Chondrocyte (in vitro differentiated cells): Measurements from ENCODE around the gene CCT5. TPM values are rescaled to one million over a fixed set of nuclear protein-coding genes. Genes with fewer than 3 reads are reported as not detected.

ENCODE experiments used
- DNase-seq: peaks from one replicate; pipeline ENCODE4 v3.0.0; 2021; ENCODE audit warnings: mixed read lengths, low spot score
- H3K27ac Mint-ChIP-seq: one replicate; pipeline ENCODE4 v1.8.0; 2021; ENCODE audit warnings: mild to moderate bottlenecking, moderate library complexity, mixed read lengths; ENCODE audit not compliant: unreplicated experiment
- H3K27me3 Mint-ChIP-seq: 2 replicates; pipeline ENCODE4 v1.8.0; 2021; ENCODE audit warnings: low read depth, mixed read lengths
- H3K36me3 Mint-ChIP-seq: 2 replicates; pipeline ENCODE4 v1.8.0; 2021; ENCODE audit warnings: low read depth, mixed read lengths
- H3K4me1 Mint-ChIP-seq: 2 replicates; pipeline ENCODE4 v1.8.0; 2021; ENCODE audit warnings: low read depth, mild to moderate bottlenecking, mixed read lengths
- H3K4me3 Mint-ChIP-seq: one replicate; pipeline ENCODE4 v1.8.0; 2021; ENCODE audit warnings: mild to moderate bottlenecking, moderate library complexity, mixed read lengths; ENCODE audit not compliant: unreplicated experiment
- H3K9me3 Mint-ChIP-seq: 2 replicates; pipeline ENCODE4 v1.8.0; 2021; ENCODE audit warnings: low read depth, mixed read lengths
- long read RNA-seq: library from polyadenylated mRNA; stranded (forward); transcript quantifications from one replicate; pipeline ENCODE4 v2.0.0, GENCODE V29; 2021
- total RNA-seq: library from RNA; stranded (reverse); gene quantifications from 3 replicates; pipeline ENCODE4 v1.2.1, GENCODE V29; 2021
- TF ChIP-seq, protein P1 (sequence below): fragments of 200-600 bp; sonication (generic); IDR thresholded peaks from 2 replicates; pipeline ENCODE4 v1.5.0; 2021; ENCODE audit warnings: antibody characterized with exemption, mild to moderate bottlenecking, moderate library complexity

Gene CCT5
- 161 to 170 TPM (median 165 TPM) in 3 replicates for total RNA-seq
- long read RNA-seq, transcript CCT5-201 (11 exons, 3,675 nt) = major isoform, 478 of 490 reads
- long read RNA-seq, partial matches to known transcripts = 6 of 490 reads
- long read RNA-seq, other reads (novel, unspliced or antisense) = 6 of 490 reads

DNA sequence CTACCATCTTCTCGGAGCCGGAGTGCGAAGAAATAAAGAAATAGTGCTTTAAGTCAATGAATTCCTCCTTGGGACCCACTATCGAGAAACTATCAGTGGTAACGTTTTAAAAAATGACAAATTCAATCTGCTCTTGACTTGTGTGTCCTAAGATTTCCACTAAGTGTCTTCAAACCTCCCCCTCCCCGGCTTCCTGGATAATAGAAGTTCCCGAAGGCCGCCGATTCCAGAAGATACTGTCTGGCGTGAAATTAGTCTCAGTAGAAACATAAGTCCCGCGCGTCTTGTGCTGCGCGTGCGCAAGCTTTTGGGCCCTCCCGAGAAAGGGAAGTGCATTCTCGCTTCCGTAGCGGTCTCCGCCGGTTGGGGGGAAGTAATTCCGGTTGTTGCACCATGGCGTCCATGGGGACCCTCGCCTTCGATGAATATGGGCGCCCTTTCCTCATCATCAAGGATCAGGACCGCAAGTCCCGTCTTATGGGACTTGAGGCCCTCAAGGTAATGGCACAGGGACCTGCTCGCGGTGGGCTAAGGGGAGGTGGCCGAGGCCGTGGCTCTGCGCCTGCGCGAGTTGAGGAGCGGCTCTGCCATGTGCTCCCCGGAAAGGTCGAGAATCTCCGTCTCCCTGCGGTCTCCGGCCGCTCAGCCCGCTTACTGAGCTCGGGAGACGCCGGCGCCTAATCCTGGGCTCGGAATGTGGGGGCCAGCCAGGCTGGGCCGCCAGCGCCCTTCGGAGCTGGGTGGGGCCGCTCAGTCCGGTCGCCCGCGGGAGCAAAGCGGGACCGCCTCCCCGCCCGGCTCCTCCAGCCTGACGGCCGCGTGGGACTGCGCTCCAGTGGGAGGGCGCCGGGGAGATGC lies at the start of gene CCT5:
CCT5 (plus strand) TSS at position 333 of the 858 bp plus-strand sequence; CDS start at position 394, 61 bp downstream.
- Mint-ChIP-seq H3K4me3 (peak within 1 kb of the TSS; percentile 87), H3K9me3 (no peaks in the 10 kb centered on the region), H3K27me3 (no peaks in the 10 kb centered on the region), H3K36me3 (peaks cover 10% of the 10 kb centered on the region), H3K4me1 (peaks cover 40% of the 10 kb centered on the region), H3K27ac (peak within 1 kb of the TSS; percentile 98)
- TF ChIP-seq, protein P1, sequence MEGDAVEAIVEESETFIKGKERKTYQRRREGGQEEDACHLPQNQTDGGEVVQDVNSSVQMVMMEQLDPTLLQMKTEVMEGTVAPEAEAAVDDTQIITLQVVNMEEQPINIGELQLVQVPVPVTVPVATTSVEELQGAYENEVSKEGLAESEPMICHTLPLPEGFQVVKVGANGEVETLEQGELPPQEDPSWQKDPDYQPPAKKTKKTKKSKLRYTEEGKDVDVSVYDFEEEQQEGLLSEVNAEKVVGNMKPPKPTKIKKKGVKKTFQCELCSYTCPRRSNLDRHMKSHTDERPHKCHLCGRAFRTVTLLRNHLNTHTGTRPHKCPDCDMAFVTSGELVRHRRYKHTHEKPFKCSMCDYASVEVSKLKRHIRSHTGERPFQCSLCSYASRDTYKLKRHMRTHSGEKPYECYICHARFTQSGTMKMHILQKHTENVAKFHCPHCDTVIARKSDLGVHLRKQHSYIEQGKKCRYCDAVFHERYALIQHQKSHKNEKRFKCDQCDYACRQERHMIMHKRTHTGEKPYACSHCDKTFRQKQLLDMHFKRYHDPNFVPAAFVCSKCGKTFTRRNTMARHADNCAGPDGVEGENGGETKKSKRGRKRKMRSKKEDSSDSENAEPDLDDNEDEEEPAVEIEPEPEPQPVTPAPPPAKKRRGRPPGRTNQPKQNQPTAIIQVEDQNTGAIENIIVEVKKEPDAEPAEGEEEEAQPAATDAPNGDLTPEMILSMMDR = no peak
- DNase-seq = peak; percentile 97

DNA sequence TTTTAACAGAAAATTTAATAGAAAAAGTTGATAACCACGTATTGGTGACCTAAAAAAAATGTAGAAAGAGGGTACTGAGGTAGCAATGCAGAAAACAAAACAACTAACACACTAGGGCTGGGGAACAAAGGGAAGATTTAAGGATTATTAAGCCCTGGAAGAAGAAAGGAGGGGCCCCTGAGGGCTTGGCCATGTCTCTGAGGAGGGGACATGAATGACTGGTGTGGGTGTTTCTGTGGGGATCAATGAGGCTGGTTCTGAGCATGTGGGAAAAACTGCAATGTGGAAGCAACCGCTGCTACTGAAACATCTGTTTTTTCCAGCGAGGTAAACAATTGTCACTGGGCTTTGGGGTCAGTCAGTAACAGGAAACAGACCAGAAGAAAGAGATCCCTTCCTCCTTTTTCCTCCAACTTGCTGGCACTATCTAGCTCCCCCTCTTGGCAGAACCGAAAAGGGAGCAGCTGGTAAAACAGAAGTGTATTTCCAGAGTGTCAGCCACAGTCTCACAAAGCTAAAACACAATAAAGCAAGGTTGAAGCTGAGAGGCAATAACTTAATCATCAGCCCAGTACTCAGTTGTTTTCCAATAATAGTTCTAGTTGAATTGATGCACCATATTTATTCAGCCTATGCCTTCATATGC lies 48.7 kb upstream of the CCT5 start:
- DNase-seq = no peak
- Mint-ChIP-seq H3K4me1 (no peaks in the 10 kb centered on the region), H3K4me3 (no peak overlapping the region), H3K36me3 (peaks cover 3% of the 10 kb centered on the region), H3K9me3 (peaks cover 24% of the 10 kb centered on the region), H3K27me3 (no peaks in the 10 kb centered on the region), H3K27ac (no peak overlapping the region)
- TF ChIP-seq, protein P1 = peak; percentile 48

DNA sequence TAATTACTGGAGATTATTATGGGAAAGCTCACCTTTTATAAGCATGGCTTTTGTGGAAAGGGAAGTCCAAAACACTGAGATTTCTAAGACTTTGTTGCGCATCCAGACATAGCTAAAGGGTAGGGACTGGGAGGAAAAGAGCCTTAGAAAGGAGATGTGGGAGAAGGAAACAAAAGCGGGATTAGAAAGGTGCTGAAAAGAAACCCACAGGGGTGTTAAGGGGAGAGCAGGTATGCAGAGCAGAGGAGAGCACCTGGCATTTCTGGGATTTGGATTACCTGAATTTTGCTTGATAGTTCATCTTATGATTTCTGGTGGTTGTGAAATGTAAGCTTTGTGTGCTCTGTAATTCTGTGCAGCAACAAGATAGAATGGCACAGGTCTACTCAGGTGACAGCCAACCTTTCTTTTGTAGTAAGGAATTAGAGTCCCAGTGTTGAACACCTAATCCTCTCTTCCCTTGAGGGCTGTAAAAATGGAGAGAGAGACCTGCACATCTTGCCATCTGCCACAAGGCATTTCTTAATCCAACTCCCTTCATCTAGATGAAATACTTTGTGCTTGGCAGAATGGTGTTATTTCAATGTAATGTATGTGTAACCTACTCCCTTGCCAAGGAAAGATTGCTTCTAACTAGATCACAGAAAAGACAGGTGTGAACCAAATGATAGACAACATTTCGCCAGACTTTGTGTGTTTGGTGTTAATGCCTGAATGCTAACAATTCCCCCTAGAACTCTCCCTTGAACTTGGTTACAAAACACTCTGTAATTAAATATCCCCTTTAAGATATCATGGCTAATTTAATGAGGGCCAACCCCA lies 47.8 kb upstream of the CCT5 start:
- H3K36me3 Mint-ChIP-seq = peaks cover 3% of the 10 kb centered on the region
- TF ChIP-seq, protein P1 = no peak
- peaks cover 18% of the 10 kb centered on the region for H3K9me3 Mint-ChIP-seq
- no peaks in the 10 kb centered on the region for H3K27me3 Mint-ChIP-seq
- H3K27ac Mint-ChIP-seq = no peak overlapping the region
- no peak for DNase-seq
- H3K4me3 Mint-ChIP-seq = no peak overlapping the region
- no peaks in the 10 kb centered on the region for H3K4me1 Mint-ChIP-seq

DNA sequence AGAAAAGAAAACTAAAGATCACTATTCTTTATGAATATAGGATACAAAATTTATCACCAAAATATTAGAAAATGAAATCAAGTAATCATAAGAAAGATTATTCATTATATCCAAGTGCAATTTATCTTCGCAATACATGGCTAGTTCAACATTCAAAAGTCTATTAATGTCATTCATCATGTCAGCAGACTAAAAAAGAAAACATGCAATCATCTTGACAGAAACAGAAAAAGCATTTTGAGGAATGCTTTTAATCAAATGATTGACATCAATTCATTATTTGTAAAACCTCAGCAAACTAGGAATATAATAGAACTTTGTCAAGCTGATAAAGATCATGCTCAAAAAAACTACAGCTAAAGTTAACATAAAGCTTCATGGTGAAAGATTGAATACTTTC lies 41.1 kb upstream of the CCT5 start:
- H3K9me3 Mint-ChIP-seq = peaks cover 2% of the 10 kb centered on the region
- TF ChIP-seq, protein P1 = no peak
- DNase-seq = no peak
- no peak overlapping the region for H3K27ac Mint-ChIP-seq
- H3K4me1 Mint-ChIP-seq = peaks cover 2% of the 10 kb centered on the region
- H3K4me3 Mint-ChIP-seq = no peak overlapping the region
- H3K36me3 Mint-ChIP-seq = peaks cover 2% of the 10 kb centered on the region
- H3K27me3 Mint-ChIP-seq = no peaks in the 10 kb centered on the region
